GM12872 (cell line): Measurements from ENCODE around the gene ANKZF1.

ENCODE experiments used
- TF ChIP-seq, protein P1 (sequence below): IDR thresholded peaks from 3 replicates; pipeline ENCODE4 v1.5.1; 2011; ENCODE audit warnings: low read depth, mild to moderate bottlenecking, low read length, moderate library complexity; ENCODE audit not compliant: insufficient read depth

ANKZF1 gene, protein sequence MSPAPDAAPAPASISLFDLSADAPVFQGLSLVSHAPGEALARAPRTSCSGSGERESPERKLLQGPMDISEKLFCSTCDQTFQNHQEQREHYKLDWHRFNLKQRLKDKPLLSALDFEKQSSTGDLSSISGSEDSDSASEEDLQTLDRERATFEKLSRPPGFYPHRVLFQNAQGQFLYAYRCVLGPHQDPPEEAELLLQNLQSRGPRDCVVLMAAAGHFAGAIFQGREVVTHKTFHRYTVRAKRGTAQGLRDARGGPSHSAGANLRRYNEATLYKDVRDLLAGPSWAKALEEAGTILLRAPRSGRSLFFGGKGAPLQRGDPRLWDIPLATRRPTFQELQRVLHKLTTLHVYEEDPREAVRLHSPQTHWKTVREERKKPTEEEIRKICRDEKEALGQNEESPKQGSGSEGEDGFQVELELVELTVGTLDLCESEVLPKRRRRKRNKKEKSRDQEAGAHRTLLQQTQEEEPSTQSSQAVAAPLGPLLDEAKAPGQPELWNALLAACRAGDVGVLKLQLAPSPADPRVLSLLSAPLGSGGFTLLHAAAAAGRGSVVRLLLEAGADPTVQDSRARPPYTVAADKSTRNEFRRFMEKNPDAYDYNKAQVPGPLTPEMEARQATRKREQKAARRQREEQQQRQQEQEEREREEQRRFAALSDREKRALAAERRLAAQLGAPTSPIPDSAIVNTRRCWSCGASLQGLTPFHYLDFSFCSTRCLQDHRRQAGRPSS

DNA sequence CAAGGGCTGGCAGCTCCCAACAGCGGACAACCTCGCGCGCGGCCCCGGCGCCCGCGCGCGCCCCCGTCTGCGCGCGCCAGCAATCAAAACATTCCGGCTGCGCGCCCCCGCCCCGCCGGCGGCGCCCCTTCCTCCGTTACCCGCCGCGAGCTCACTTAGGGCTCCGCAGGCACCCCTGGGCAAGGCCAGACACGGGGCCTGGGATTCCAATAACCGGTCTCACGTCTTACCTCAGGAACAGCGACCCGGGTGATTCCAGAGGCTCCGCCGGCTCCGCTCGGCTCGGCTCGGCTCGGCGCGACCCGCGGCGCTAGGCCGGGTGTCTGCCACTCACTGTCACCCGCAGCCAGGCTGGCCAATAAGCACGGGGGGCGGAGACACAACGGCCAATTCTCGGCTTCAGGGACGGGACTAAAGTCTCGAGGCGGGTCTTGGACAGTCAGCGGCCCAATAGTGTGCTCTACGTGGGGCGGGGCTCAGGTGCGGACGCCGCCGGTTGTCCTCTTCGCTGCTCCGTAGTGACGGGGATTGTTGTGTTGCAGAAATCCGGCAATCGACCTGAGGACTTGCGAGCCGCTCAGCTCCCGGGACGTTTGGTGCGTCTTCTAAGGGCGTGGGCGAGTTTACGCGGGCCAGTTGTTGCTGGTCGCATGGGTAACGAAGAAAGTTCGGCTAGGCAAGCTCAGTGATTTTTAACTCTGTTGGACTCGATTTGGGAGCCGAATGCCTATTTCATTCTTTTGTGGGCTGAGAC, at the start of gene ANKZF1, which contains the start of gene ATG9A:
Gene ANKZF1, plus strand, starts transcription at position 502 of the 754 bp plus-strand sequence. CDS start 452 bp downstream, outside the sequence.
Gene ATG9A, minus strand, starts transcription at position 332 of the 754 bp plus-strand sequence. CDS start 1,612 bp downstream, outside the sequence.
- TF ChIP-seq, protein P1, sequence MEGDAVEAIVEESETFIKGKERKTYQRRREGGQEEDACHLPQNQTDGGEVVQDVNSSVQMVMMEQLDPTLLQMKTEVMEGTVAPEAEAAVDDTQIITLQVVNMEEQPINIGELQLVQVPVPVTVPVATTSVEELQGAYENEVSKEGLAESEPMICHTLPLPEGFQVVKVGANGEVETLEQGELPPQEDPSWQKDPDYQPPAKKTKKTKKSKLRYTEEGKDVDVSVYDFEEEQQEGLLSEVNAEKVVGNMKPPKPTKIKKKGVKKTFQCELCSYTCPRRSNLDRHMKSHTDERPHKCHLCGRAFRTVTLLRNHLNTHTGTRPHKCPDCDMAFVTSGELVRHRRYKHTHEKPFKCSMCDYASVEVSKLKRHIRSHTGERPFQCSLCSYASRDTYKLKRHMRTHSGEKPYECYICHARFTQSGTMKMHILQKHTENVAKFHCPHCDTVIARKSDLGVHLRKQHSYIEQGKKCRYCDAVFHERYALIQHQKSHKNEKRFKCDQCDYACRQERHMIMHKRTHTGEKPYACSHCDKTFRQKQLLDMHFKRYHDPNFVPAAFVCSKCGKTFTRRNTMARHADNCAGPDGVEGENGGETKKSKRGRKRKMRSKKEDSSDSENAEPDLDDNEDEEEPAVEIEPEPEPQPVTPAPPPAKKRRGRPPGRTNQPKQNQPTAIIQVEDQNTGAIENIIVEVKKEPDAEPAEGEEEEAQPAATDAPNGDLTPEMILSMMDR, result no peak

DNA sequence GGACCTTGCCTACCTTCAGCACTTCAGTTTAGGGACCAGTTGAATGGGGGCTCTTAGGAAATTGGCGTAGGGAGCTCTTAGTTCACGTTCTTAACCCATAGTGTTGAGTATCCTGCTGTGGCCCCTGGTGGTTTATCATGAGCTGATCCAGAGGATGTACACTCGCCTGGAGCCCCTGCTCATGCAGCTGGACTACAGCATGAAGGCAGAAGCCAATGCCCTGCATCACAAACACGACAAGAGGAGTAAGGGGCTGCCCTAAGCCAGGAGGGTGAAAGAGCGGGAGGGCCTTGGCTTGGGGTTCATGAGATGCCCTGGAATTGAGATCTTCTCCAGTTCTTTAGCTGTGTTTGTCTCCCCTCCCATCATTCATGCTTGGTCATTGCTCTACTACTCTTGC, 48.6 kb upstream of the ANKZF1 start:
- TF ChIP-seq, protein P1, result no peak

DNA sequence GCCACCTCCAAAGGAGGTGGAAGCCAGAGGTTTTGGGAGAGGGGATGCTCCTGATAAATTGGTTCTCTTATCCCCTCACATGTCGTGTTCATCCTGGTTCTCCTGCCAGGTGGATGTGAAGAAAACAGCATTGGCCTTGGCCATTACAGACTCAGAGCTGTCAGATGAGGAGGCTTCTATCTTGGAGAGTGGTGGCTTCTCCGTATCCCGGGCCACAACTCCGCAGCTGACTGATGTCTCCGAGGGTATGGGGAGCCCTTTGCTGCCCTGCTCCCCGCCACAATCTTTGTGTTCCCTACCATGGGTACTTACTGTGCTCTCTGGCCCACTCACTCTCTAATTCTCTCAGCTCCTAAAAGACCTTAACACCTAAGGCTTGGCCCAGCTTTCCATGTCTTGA, 48.1 kb upstream of the ANKZF1 start:
- TF ChIP-seq, protein P1, result no peak

DNA sequence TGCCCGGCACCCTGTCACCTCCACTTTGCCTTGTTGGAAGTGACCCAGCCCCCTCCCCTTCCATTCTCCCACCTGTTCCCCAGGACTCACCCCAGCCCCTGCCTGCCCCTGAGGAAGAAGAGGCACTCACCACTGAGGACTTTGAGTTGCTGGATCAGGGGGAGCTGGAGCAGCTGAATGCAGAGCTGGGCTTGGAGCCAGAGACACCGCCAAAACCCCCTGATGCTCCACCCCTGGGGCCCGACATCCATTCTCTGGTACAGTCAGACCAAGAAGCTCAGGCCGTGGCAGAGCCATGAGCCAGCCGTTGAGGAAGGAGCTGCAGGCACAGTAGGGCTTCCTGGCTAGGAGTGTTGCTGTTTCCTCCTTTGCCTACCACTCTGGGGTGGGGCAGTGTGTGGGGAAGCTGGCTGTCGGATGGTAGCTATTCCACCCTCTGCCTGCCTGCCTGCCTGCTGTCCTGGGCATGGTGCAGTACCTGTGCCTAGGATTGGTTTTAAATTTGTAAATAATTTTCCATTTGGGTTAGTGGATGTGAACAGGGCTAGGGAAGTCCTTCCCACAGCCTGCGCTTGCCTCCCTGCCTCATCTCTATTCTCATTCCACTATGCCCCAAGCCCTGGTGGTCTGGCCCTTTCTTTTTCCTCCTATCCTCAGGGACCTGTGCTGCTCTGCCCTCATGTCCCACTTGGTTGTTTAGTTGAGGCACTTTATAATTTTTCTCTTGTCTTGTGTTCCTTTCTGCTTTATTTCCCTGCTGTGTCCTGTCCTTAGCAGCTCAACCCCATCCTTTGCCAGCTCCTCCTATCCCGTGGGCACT, 47.1 kb upstream of the ANKZF1 start:
- TF ChIP-seq, protein P1, result no peak

DNA sequence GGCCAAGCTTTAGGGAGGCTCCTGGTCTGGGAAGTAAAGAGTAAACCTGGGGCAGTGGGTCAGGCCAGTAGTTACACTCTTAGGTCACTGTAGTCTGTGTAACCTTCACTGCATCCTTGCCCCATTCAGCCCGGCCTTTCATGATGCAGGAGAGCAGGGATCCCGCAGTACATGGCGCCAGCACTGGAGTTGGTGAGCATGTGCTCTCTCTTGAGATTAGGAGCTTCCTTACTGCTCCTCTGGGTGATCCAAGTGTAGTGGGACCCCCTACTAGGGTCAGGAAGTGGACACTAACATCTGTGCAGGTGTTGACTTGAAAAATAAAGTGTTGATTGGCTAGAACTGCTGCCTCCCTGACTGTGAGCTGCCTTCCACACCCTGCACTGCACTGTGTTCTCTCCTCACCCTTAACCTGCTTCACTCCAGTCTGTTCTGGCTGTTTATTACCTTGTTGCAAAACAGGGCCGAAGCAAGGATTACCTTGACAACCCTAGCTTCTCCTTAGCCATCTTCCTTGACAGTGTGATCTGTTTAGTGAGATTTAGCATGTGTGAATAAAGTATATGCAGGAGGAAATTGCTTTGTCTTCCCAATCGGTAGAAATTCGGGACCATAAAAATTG, 46.3 kb upstream of the ANKZF1 start:
- TF ChIP-seq, protein P1, result no peak

DNA sequence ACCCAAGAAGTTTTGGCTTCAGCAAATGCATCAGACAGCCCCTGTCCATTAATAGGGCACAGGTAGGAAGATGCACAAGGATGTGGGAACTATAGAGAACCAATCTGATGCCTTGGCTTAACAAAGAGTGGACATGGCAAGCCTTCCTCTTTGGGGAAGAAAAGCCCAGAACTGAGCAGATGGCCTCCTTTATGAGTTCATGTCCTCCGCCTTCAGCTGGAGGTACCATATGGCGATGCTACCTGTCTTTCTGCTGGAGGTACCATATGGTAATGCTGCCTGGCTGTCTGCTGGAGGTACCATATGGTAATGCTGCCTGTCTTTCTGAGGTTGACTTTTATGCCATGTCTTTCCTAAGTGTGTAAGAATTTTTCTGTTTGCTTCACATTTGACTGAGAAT, 45.5 kb upstream of the ANKZF1 start:
- TF ChIP-seq, protein P1, result no peak
